Gastrocnemius medialis (tissue), 4 donors: ENCODE data around the gene LITAF. TPM values are rescaled to one million over a fixed set of nuclear protein-coding genes. Genes with fewer than 3 reads are reported as not detected.
"Not testable (repeated sequence)": the region's sequence is repeated elsewhere in the genome, so short reads cannot be mapped to it uniquely, and the experiment has no call there.

Experiments
- ATAC-seq, 2 donors: fragments of 150-250 bp; one replicate each; pipeline ENCODE4 v1.9.1; 2016
- DNase-seq, 2 donors: peaks; one replicate each; pipeline ENCODE4 v3.0.0-alpha.2; 2019
- H3K27ac ChIP-seq, 4 donors: fragments of 200-600 bp; sonication (generic); 1 replicate in 1 of 4; 2 replicates in 3 of 4; pipeline ENCODE4 v1.5.1; 2016 to 2018; ENCODE audit warnings: mild to moderate bottlenecking in 2 of 4, moderate library complexity in 1 of 4
- H3K27me3 ChIP-seq, 3 donors: fragments of 200-600 bp; sonication (generic) in 2 of 3; 1 replicate in 1 of 3; 2 replicates in 2 of 3; pipeline versions ENCODE4 v1.5.1 to v1.6.0; 2016 to 2019; ENCODE audit warnings: mild to moderate bottlenecking in 1 of 3, moderate library complexity in 1 of 3
- H3K36me3 ChIP-seq, 2 donors: fragments of 200-600 bp; sonication (generic) in 1 of 2; one replicate each; pipeline ENCODE4 v1.5.1; 2017 to 2018
- H3K4me1 ChIP-seq, 2 donors: fragments of 200-600 bp; sonication (generic) in 1 of 2; one replicate each; pipeline ENCODE4 v1.5.1; 2016 to 2017; ENCODE audit warnings: mild to moderate bottlenecking in 2 of 2
- H3K4me3 ChIP-seq, 4 donors: fragments of 200-600 bp; sonication (generic) in 3 of 4; 1 replicate in 1 of 4; 2 replicates in 3 of 4; pipeline ENCODE4 v1.5.1; 2016 to 2019; ENCODE audit warnings: mild to moderate bottlenecking in 2 of 4
- H3K9me3 ChIP-seq, 3 donors: fragments of 200-600 bp; sonication (generic) in 2 of 3; 1 replicate in 1 of 3; 2 replicates in 2 of 3; pipeline ENCODE4 v1.5.1; 2016 to 2019
- POLR2A ChIP-seq, 2 donors: fragments of 450-650 bp; IDR thresholded peaks; one replicate each; pipeline ENCODE4 v1.6.1; 2017; ENCODE audit warnings: antibody characterized with exemption in 2 of 2, mild to moderate bottlenecking in 2 of 2, moderate library complexity in 2 of 2
- in situ Hi-C, 4 donors: fragments of 200-750 bp; cut with MboI; loops; one replicate each; pipeline versions ENCODE4 v1.15.0 to v1.8.0; 2017; ENCODE audit warnings: low sequenced_read_pairs in 4 of 4
- intact Hi-C: fragments of 100-400 bp; cut with DNase I; formaldehyde crosslinking; loops from one replicate; pipeline ENCODE4 v1.15.1; 2023; ENCODE audit warnings: low total_unique reads
- total RNA-seq, 4 donors: library from RNA; depleted of rRNA; stranded (reverse); fragments of >200 nt; gene quantifications; one replicate each; pipeline versions ENCODE4 v1.1.0 to v1.2.3, GENCODE V29; 2016
- TF ChIP-seq, protein P1 (sequence below), 5 experiments: fragments of 450-650 bp in 3 of 5; fragments of 200-600 bp in 2 of 5; sonication (generic) in 2 of 5; IDR thresholded peaks in 4 of 5; conservative IDR thresholded peaks in 1 of 5; 1 replicate in 4 of 5; 2 replicates in 1 of 5; pipeline ENCODE4 v1.5.1; 2016 to 2019; ENCODE audit warnings: antibody characterized with exemption in 5 of 5, mild to moderate bottlenecking in 3 of 5, moderate library complexity in 3 of 5

The LITAF gene
- total RNA-seq, 4 donors from 2014 or later = 11.2 to 30.1 (median 19.4) TPM

DNA sequence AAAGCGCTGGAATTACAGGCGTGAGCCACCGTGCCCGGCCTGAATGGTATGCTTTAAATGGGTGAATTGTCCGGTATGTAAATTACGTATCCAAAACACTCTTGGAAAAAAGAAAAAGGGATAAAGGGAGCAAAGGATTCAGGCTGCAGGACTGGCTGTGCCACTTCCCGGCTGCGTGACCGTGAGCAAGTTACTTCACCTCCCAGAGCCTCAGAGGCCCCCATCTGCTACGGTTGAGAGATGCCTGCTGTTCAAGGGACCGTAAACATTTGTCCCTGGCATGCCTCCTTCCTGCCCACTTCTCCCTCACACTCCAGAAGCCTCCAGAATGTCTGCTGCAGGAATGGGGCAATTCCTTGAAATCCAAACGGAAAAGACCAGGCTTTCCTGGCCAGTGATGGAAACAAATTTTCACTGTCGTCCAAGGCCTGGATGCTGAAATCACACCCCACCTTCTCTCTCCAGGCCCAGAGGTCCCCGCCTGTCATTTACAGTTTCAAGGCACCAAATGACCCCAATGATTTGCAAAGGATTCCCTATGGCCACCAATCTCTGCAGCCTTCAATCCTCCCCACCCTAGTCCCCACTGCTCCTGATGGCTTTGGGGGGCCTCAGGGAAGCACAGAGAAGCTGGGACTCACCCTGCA is 22.9 kb upstream of the LITAF start:
- DNase-seq = no peak

DNA sequence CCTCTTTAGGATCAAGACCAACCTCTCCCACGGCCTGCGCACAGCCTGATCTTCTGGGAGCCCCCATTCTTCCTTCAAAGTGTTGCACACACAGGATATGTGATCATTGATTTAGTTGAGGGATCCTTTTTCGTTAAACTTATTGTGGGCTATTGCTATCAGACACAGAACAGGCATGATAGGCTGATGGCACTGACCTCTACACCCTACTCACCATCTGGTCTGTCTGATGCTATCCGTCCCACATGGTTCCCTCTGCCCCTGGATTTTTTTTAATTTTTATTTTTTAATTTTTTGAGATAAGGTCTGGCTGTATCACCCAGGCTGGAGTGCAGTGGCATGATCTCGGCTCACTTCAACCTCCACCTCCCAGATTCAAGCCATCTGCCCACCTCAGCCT is 19.2 kb upstream of the LITAF start:
- no peak for TF ChIP-seq POLR2A (IDR thresholded peaks at IDR 0.05)
- TF ChIP-seq, protein P1, sequence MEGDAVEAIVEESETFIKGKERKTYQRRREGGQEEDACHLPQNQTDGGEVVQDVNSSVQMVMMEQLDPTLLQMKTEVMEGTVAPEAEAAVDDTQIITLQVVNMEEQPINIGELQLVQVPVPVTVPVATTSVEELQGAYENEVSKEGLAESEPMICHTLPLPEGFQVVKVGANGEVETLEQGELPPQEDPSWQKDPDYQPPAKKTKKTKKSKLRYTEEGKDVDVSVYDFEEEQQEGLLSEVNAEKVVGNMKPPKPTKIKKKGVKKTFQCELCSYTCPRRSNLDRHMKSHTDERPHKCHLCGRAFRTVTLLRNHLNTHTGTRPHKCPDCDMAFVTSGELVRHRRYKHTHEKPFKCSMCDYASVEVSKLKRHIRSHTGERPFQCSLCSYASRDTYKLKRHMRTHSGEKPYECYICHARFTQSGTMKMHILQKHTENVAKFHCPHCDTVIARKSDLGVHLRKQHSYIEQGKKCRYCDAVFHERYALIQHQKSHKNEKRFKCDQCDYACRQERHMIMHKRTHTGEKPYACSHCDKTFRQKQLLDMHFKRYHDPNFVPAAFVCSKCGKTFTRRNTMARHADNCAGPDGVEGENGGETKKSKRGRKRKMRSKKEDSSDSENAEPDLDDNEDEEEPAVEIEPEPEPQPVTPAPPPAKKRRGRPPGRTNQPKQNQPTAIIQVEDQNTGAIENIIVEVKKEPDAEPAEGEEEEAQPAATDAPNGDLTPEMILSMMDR (IDR thresholded peaks at IDR 0.05 in 4 of 5, conservative IDR thresholded peaks at IDR 0.05 in 1 of 5) = no peak
- no peak for ATAC-seq
- intact Hi-C loops = no loop called here
- DNase-seq = no peak
- H3K36me3 ChIP-seq = no peaks in the 10 kb centered on the region
- in situ Hi-C loops = no loop called here
- H3K27ac ChIP-seq = peak overlapping the region in 1 of 4 donors; percentile 64
- peaks cover 0 to 7% of the 10 kb centered on the region in 2 donors for H3K4me1 ChIP-seq
- H3K4me3 ChIP-seq = no peak overlapping the region
- H3K9me3 ChIP-seq = no peaks in the 10 kb centered on the region
- no peaks in the 10 kb centered on the region for H3K27me3 ChIP-seq

More for the DNA sequence above, 22.9 kb upstream of the LITAF start:
- intact Hi-C loops (no loop called here), in situ Hi-C loops (no loop called here)
- Histone ChIP-seq H3K27ac (no peak overlapping the region), H3K27me3 (no peaks in the 10 kb centered on the region), H3K36me3 (no peaks in the 10 kb centered on the region), H3K4me3 (no peak overlapping the region), H3K9me3 (no peaks in the 10 kb centered on the region), H3K4me1 (peaks cover 0 to 7% of the 10 kb centered on the region in 2 donors)
- TF ChIP-seq, protein P1 (IDR thresholded peaks at IDR 0.05 in 4 of 5, conservative IDR thresholded peaks at IDR 0.05 in 1 of 5) = no peak
- no peak for TF ChIP-seq POLR2A (IDR thresholded peaks at IDR 0.05)
- no peak for ATAC-seq

DNA sequence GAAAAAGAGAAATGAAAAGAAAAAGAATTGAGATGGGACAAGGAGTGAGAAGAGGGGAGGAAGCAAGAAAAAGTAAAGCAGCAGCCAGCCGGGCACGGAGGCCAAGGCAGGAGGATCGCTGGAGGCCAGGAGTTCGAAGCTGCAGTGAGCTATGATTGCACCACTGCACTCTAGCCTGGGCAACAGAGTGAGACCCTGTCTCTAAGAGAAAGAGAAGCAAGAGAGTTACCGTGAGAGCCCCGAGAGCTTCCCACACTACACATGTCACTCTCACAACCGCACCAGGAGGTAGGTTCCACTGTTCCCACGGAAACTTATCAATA is 18.8 kb upstream of the LITAF start:
- intact Hi-C loops (no loop called here), in situ Hi-C loops (no loop called here)
- peak overlapping the region in 3 of 4 donors; percentile 43 to 67 (median 51) for H3K27ac ChIP-seq
- DNase-seq (no peak), ATAC-seq (no peak)
- TF ChIP-seq, protein P1 (IDR thresholded peaks at IDR 0.05 in 4 of 5, conservative IDR thresholded peaks at IDR 0.05 in 1 of 5) = no peak
- TF ChIP-seq POLR2A (IDR thresholded peaks at IDR 0.05) = no peak
- H3K4me3 ChIP-seq = no peak overlapping the region
- no peaks in the 10 kb centered on the region for H3K9me3 ChIP-seq
- H3K4me1 ChIP-seq = peaks cover 0 to 7% of the 10 kb centered on the region in 2 donors
- H3K27me3 ChIP-seq = no peaks in the 10 kb centered on the region
- H3K36me3 ChIP-seq = no peaks in the 10 kb centered on the region

DNA sequence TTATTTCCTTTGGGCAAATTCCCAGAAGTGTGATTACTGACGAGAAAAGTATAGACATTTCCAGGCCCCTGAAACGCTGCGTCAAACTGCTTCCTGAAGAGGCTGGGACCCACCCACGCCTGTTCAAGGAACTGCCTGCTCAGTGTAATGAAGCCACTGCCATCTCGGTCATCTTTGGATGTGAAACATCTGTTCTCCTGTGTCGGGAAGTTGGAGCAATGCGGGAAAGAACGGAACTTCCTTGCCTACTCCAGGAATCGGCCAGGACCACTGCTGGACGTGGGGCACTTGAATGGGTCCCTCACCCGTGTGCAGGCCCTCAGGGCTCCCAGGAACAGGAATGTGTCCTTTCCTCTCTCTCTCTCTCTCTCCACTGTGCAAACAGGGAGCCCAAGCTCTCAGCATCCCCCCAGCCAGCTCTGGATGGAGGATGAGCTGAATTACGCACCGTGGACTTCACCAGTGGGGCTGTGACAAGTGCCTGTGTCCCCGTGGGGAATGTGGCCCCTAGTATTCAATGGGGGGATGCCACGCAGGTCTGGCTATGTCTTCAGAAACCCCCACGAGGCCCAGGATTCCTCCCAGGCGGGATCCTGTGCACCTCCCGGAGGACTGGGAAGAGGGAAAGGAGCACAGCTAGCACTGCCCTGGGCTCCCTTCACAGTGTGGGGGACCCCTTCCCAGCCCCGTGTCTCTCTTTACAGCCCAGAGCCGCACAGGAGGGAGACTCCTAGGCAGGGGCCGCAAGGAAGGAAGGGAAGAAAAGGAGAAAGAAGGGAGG is 18.3 kb upstream of the LITAF start:
- DNase-seq (no peak), ATAC-seq (peak in 1 of 2 donors; percentile 73)
- Histone ChIP-seq H3K9me3 (no peaks in the 10 kb centered on the region), H3K27ac (peak overlapping the region in 3 of 4 donors; percentile 43 to 67 (median 51)), H3K4me1 (peaks cover 0 to 7% of the 10 kb centered on the region in 2 donors), H3K36me3 (no peaks in the 10 kb centered on the region), H3K4me3 (no peak overlapping the region), H3K27me3 (no peaks in the 10 kb centered on the region)
- intact Hi-C loops = no loop called here
- in situ Hi-C loops = no loop called here
- peak in 1 of 2 donors; percentile 27 for TF ChIP-seq POLR2A (IDR thresholded peaks at IDR 0.05)
- TF ChIP-seq, protein P1 (IDR thresholded peaks at IDR 0.05 in 4 of 5, conservative IDR thresholded peaks at IDR 0.05 in 1 of 5) = no peak

DNA sequence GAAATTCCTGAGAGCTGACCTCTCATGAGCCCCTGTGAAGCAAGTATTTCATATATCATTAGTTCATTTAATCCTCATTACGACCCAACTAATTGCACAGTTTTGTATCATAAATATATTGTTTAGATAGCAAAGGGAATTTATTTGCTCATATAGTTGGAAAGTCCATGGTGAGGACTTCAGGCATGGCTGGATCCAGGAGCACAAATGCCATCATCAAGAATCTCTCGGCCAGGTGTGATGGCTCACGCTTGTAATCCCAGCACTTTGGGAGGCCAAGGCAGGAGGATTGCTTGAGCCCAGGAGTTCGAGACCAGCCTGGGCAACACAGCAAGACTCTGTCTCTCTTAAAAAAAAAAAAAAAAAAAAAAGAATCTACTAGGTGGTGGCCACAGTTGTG is 17.6 kb upstream of the LITAF start:
- H3K27me3 ChIP-seq, intact Hi-C loops, H3K9me3 ChIP-seq, H3K4me1 ChIP-seq, ATAC-seq, in situ Hi-C loops, DNase-seq, H3K4me3 ChIP-seq, H3K36me3 ChIP-seq: not testable (repeated sequence)
- H3K27ac ChIP-seq = peak overlapping the region in 2 of 4 donors; percentile 51 to 67
